ENCODE measurements around the gene FSTL5.

The FSTL5 gene

GRCh38 chr4:161457906-161458305 is 705.9 kb downstream of the FSTL5 start:
- H3K9me3 ChIP-seq (ENCODE audit: control insufficient read depth in 2 of 2, low read length in 2 of 2) = no peaks in the 10 kb centered on the region
- no peaks in the 10 kb centered on the region for H3K4me1 ChIP-seq (ENCODE audit: control insufficient read depth, insufficient read depth, low read length)
- H3K27me3 ChIP-seq (ENCODE audit: control insufficient read depth in 1 of 2, insufficient read depth in 2 of 2, low read length in 2 of 2) = no peaks in the 10 kb centered on the region
- no peak overlapping the region for H3K27ac ChIP-seq (ENCODE audit: low read length)
- H3K36me3 ChIP-seq (ENCODE audit: control insufficient read depth in 2 of 2, insufficient read depth in 2 of 2, low read length in 2 of 2) = no peaks in the 10 kb centered on the region
- no peak overlapping the region for H3K9ac ChIP-seq (ENCODE audit: low read length in 2 of 2)
- no peak overlapping the region for H3K4me3 ChIP-seq (ENCODE audit: low read length in 2 of 2)

GRCh38 chr4:161457311-161457710 is 706.5 kb downstream of the FSTL5 start:
- Histone ChIP-seq H3K9me3 (ENCODE audit: control insufficient read depth in 2 of 2, low read length in 2 of 2) (no peaks in the 10 kb centered on the region), H3K4me3 (ENCODE audit: low read length in 2 of 2) (no peak overlapping the region), H3K27me3 (ENCODE audit: control insufficient read depth in 1 of 2, insufficient read depth in 2 of 2, low read length in 2 of 2) (no peaks in the 10 kb centered on the region), H3K36me3 (ENCODE audit: control insufficient read depth in 2 of 2, insufficient read depth in 2 of 2, low read length in 2 of 2) (no peaks in the 10 kb centered on the region), H3K9ac (ENCODE audit: low read length in 2 of 2) (no peak overlapping the region), H3K4me1 (ENCODE audit: control insufficient read depth, insufficient read depth, low read length) (no peaks in the 10 kb centered on the region), H3K27ac (ENCODE audit: low read length) (no peak overlapping the region)

GRCh38 chr4:161454860-161455259 is 708.9 kb downstream of the FSTL5 start:
- H3K9ac ChIP-seq (ENCODE audit: low read length in 2 of 2) = no peak overlapping the region
- H3K27me3 ChIP-seq (ENCODE audit: control insufficient read depth in 1 of 2, insufficient read depth in 2 of 2, low read length in 2 of 2) = no peaks in the 10 kb centered on the region
- no peak overlapping the region for H3K4me3 ChIP-seq (ENCODE audit: low read length in 2 of 2)
- no peaks in the 10 kb centered on the region for H3K36me3 ChIP-seq (ENCODE audit: control insufficient read depth in 2 of 2, insufficient read depth in 2 of 2, low read length in 2 of 2)
- no peaks in the 10 kb centered on the region for H3K4me1 ChIP-seq (ENCODE audit: control insufficient read depth, insufficient read depth, low read length)
- no peaks in the 10 kb centered on the region for H3K9me3 ChIP-seq (ENCODE audit: control insufficient read depth in 2 of 2, low read length in 2 of 2)
- no peak overlapping the region for H3K27ac ChIP-seq (ENCODE audit: low read length)

- no peak overlapping the region for H3K27ac ChIP-seq (ENCODE audit: low read length)
- H3K9ac ChIP-seq (ENCODE audit: low read length in 2 of 2) = no peak overlapping the region
- no peaks in the 10 kb centered on the region for H3K9me3 ChIP-seq (ENCODE audit: control insufficient read depth in 2 of 2, low read length in 2 of 2)
- H3K36me3 ChIP-seq (ENCODE audit: control insufficient read depth in 2 of 2, insufficient read depth in 2 of 2, low read length in 2 of 2) = no peaks in the 10 kb centered on the region
- no peak overlapping the region for H3K4me3 ChIP-seq (ENCODE audit: low read length in 2 of 2)
- H3K27me3 ChIP-seq (ENCODE audit: control insufficient read depth in 1 of 2, insufficient read depth in 2 of 2, low read length in 2 of 2) = no peaks in the 10 kb centered on the region
- no peaks in the 10 kb centered on the region for H3K4me1 ChIP-seq (ENCODE audit: control insufficient read depth, insufficient read depth, low read length)
These were observed 715.1 kb downstream of the FSTL5 start for GRCh38 chr4:161448550-161449180.

GRCh38 chr4:161444626-161445025 is 719.2 kb downstream of the FSTL5 start:
- no peak overlapping the region for H3K9ac ChIP-seq (ENCODE audit: low read length in 2 of 2)
- H3K36me3 ChIP-seq (ENCODE audit: control insufficient read depth in 2 of 2, insufficient read depth in 2 of 2, low read length in 2 of 2) = no peaks in the 10 kb centered on the region
- no peaks in the 10 kb centered on the region for H3K4me1 ChIP-seq (ENCODE audit: control insufficient read depth, insufficient read depth, low read length)
- H3K27ac ChIP-seq (ENCODE audit: low read length) = no peak overlapping the region
- no peaks in the 10 kb centered on the region for H3K9me3 ChIP-seq (ENCODE audit: control insufficient read depth in 2 of 2, low read length in 2 of 2)
- no peak overlapping the region for H3K4me3 ChIP-seq (ENCODE audit: low read length in 2 of 2)
- no peaks in the 10 kb centered on the region for H3K27me3 ChIP-seq (ENCODE audit: control insufficient read depth in 1 of 2, insufficient read depth in 2 of 2, low read length in 2 of 2)

GRCh38 chr4:161442921-161443320 is 720.9 kb downstream of the FSTL5 start:
- Histone ChIP-seq H3K4me3 (ENCODE audit: low read length in 2 of 2) (no peak overlapping the region), H3K9ac (ENCODE audit: low read length in 2 of 2) (no peak overlapping the region), H3K9me3 (ENCODE audit: control insufficient read depth in 2 of 2, low read length in 2 of 2) (no peaks in the 10 kb centered on the region), H3K27ac (ENCODE audit: low read length) (no peak overlapping the region), H3K36me3 (ENCODE audit: control insufficient read depth in 2 of 2, insufficient read depth in 2 of 2, low read length in 2 of 2) (no peaks in the 10 kb centered on the region), H3K4me1 (ENCODE audit: control insufficient read depth, insufficient read depth, low read length) (no peaks in the 10 kb centered on the region), H3K27me3 (ENCODE audit: control insufficient read depth in 1 of 2, insufficient read depth in 2 of 2, low read length in 2 of 2) (no peaks in the 10 kb centered on the region)

GRCh38 chr4:161438096-161438495 is 725.7 kb downstream of the FSTL5 start:
- Histone ChIP-seq H3K9ac (ENCODE audit: low read length in 2 of 2) (no peak overlapping the region), H3K4me1 (ENCODE audit: control insufficient read depth, insufficient read depth, low read length) (no peaks in the 10 kb centered on the region)

GRCh38 chr4:161428180-161428965 is 735.4 kb downstream of the FSTL5 start:
- Histone ChIP-seq H3K27ac (ENCODE audit: low read length) (no peak overlapping the region), H3K27me3 (ENCODE audit: control insufficient read depth in 1 of 2, insufficient read depth in 2 of 2, low read length in 2 of 2) (no peaks in the 10 kb centered on the region), H3K4me3 (ENCODE audit: low read length in 2 of 2) (no peak overlapping the region), H3K36me3 (ENCODE audit: control insufficient read depth in 2 of 2, insufficient read depth in 2 of 2, low read length in 2 of 2) (no peaks in the 10 kb centered on the region), H3K9me3 (ENCODE audit: control insufficient read depth in 2 of 2, low read length in 2 of 2) (no peaks in the 10 kb centered on the region), H3K4me1 (ENCODE audit: control insufficient read depth, insufficient read depth, low read length) (no peaks in the 10 kb centered on the region), H3K9ac (ENCODE audit: low read length in 2 of 2) (no peak overlapping the region)

More at GRCh38 chr4:161438096-161438495, 725.7 kb downstream of the FSTL5 start:
- Histone ChIP-seq H3K27ac (ENCODE audit: low read length) (no peak overlapping the region), H3K9me3 (ENCODE audit: control insufficient read depth in 2 of 2, low read length in 2 of 2) (no peaks in the 10 kb centered on the region), H3K4me3 (ENCODE audit: low read length in 2 of 2) (no peak overlapping the region), H3K36me3 (ENCODE audit: control insufficient read depth in 2 of 2, insufficient read depth in 2 of 2, low read length in 2 of 2) (no peaks in the 10 kb centered on the region), H3K27me3 (ENCODE audit: control insufficient read depth in 1 of 2, insufficient read depth in 2 of 2, low read length in 2 of 2) (no peaks in the 10 kb centered on the region)

- Histone ChIP-seq H3K27ac (ENCODE audit: low read length) (no peak overlapping the region), H3K9me3 (ENCODE audit: control insufficient read depth in 2 of 2, low read length in 2 of 2) (no peaks in the 10 kb centered on the region), H3K36me3 (ENCODE audit: control insufficient read depth in 2 of 2, insufficient read depth in 2 of 2, low read length in 2 of 2) (no peaks in the 10 kb centered on the region), H3K9ac (ENCODE audit: low read length in 2 of 2) (no peak overlapping the region), H3K4me1 (ENCODE audit: control insufficient read depth, insufficient read depth, low read length) (no peaks in the 10 kb centered on the region), H3K4me3 (ENCODE audit: low read length in 2 of 2) (no peak overlapping the region), H3K27me3 (ENCODE audit: control insufficient read depth in 1 of 2, insufficient read depth in 2 of 2, low read length in 2 of 2) (no peaks in the 10 kb centered on the region)
These were observed 744.0 kb downstream of the FSTL5 start for GRCh38 chr4:161419822-161420221.

- no peak overlapping the region for H3K4me3 ChIP-seq (ENCODE audit: low read length in 2 of 2)
- no peaks in the 10 kb centered on the region for H3K4me1 ChIP-seq (ENCODE audit: control insufficient read depth, insufficient read depth, low read length)
- no peaks in the 10 kb centered on the region for H3K36me3 ChIP-seq (ENCODE audit: control insufficient read depth in 2 of 2, insufficient read depth in 2 of 2, low read length in 2 of 2)
- no peaks in the 10 kb centered on the region for H3K27me3 ChIP-seq (ENCODE audit: control insufficient read depth in 1 of 2, insufficient read depth in 2 of 2, low read length in 2 of 2)
- H3K27ac ChIP-seq (ENCODE audit: low read length) = no peak overlapping the region
- H3K9ac ChIP-seq (ENCODE audit: low read length in 2 of 2) = no peak overlapping the region
- H3K9me3 ChIP-seq (ENCODE audit: control insufficient read depth in 2 of 2, low read length in 2 of 2) = no peaks in the 10 kb centered on the region
These were observed 751.9 kb downstream of the FSTL5 start for GRCh38 chr4:161411901-161412300.
